ENCODE data around the gene HOXB9. TPM values are rescaled to one million over a fixed set of nuclear protein-coding genes. Genes with fewer than 3 reads are reported as not detected.

Gene HOXB9
- total RNA-seq, 2 experiments from 2014 or later = 0.11 to 0.23 TPM

DNA sequence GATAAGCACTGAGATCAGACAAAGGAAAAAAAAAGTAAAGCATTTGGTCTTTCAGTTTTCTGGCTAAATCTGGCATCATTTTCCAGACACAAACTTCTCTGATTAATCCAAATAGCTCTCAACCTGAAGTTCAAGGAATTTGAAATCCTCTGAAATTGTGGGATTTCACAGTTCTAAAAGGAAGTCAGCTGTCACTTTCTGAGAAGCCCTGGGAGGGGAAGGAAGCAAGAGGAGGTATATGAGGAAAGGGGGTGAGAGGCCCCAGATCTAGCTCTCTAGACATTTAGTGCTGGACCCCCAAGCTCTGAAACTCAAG lies 17.5 kb upstream of the HOXB9 start:
- POLR2A ChIA-PET = no interaction called here
- peaks cover 3% of the 10 kb centered on the region for H3K36me3 Mint-ChIP-seq
- H3K27me3 Mint-ChIP-seq = peaks cover 87% of the 10 kb centered on the region
- H3K4me1 Mint-ChIP-seq = peaks cover 21% of the 10 kb centered on the region
- no peak overlapping the region for H3K4me3 Mint-ChIP-seq
- DNase-seq (no peak), ATAC-seq (ENCODE audit: low read depth) (no peak)
- no peaks in the 10 kb centered on the region for H3K9me3 Mint-ChIP-seq
- H3K27ac Mint-ChIP-seq = no peak overlapping the region

- ATAC-seq (ENCODE audit: low read depth) = no peak
- POLR2A ChIA-PET = no interaction called here
- Mint-ChIP-seq H3K27ac (no peak overlapping the region), H3K27me3 (peaks cover 87% of the 10 kb centered on the region), H3K36me3 (peaks cover 3% of the 10 kb centered on the region), H3K4me3 (no peak overlapping the region), H3K9me3 (no peaks in the 10 kb centered on the region), H3K4me1 (peaks cover 21% of the 10 kb centered on the region)
- no peak for DNase-seq
Measured at GRCh38 chr17:48642843-48643696, 16.9 kb upstream of the HOXB9 start.

DNA sequence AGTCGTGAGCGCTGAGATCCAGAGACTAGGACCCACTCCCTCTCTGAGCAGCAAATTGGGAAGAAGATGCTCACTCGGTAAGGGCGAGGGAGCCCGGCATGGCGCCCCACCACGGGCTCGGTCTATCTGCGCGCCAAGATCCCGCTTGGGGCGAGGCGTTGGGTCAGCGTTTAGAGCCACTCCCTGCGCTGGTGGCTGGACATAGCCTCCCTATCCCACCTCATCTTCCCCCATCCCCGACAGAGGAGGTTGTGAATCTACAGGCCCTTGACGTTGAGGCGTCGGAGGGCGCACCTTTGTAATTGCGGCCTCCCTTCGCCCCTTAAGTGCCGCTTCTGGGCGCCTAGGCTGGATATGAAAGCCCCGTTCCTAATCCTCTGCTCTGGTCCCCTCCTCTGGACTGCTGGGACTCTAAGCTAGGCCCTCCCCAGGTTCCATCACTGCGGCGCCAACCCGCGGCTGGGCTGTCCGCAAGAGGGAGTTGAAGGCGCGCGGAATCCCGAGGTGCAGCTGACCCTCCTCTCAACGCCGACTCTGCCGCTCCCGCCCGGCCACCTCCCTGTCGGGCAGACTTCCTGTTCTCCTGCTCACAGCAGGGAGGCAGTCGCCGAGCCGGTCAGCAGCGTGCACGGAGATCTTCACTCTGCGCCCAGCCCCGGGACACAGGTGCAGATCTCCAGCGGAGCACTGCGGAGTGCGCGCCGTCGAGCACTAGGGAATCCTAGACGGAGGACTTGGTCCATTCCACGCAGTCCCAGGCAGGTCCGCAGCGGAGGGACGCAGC lies 16.1 kb upstream of the HOXB9 start:
- H3K4me1 Mint-ChIP-seq = peaks cover 18% of the 10 kb centered on the region
- peaks cover 89% of the 10 kb centered on the region for H3K27me3 Mint-ChIP-seq
- peaks cover 3% of the 10 kb centered on the region for H3K36me3 Mint-ChIP-seq
- no peaks in the 10 kb centered on the region for H3K9me3 Mint-ChIP-seq
- ATAC-seq (ENCODE audit: low read depth) (no peak), DNase-seq (no peak)
- peak overlapping the region; percentile 26 for H3K4me3 Mint-ChIP-seq
- POLR2A ChIA-PET = no interaction called here
- H3K27ac Mint-ChIP-seq = no peak overlapping the region

- POLR2A ChIA-PET = no interaction called here
- Mint-ChIP-seq H3K9me3 (no peaks in the 10 kb centered on the region), H3K27ac (peak overlapping the region; percentile 19), H3K36me3 (peaks cover 3% of the 10 kb centered on the region), H3K4me3 (no peak overlapping the region), H3K4me1 (peaks cover 19% of the 10 kb centered on the region), H3K27me3 (peaks cover 95% of the 10 kb centered on the region)
- no peak for DNase-seq
- ATAC-seq (ENCODE audit: low read depth) = no peak
Measured at GRCh38 chr17:48641541-48642058, 15.4 kb upstream of the HOXB9 start.

DNA sequence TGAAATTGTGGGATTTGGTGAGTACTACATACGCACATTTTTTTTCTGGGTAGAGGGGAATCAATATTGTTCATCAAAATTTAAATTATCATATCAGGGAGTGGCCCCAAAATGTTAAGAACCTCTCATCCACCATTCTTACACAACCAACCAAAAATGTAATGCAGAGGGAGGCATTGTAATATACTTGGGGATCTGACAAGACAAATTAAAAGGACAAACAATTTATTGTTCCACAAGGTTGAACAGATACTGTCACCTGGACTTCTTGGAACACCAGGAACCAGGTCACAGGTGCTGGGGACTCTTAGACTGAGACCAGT lies 14.7 kb upstream of the HOXB9 start:
- POLR2A ChIA-PET = no interaction called here
- Mint-ChIP-seq H3K27me3 (peaks cover 96% of the 10 kb centered on the region), H3K4me3 (no peak overlapping the region), H3K4me1 (peaks cover 18% of the 10 kb centered on the region), H3K9me3 (no peaks in the 10 kb centered on the region), H3K36me3 (peaks cover 3% of the 10 kb centered on the region), H3K27ac (no peak overlapping the region)
- DNase-seq = no peak
- no peak for ATAC-seq (ENCODE audit: low read depth)

GRCh38 chr17:48639982-48640857 lies 14.1 kb upstream of the HOXB9 start:
- no peak for ATAC-seq (ENCODE audit: low read depth)
- DNase-seq = no peak
- no peak overlapping the region for H3K4me3 Mint-ChIP-seq
- peaks cover 96% of the 10 kb centered on the region for H3K27me3 Mint-ChIP-seq
- no peaks in the 10 kb centered on the region for H3K9me3 Mint-ChIP-seq
- peaks cover 3% of the 10 kb centered on the region for H3K36me3 Mint-ChIP-seq
- H3K27ac Mint-ChIP-seq = no peak overlapping the region
- peaks cover 16% of the 10 kb centered on the region for H3K4me1 Mint-ChIP-seq
- POLR2A ChIA-PET = interaction anchor here (0.5 kb wide), 1 partner anchor 138 kb away, joined by 3 read pairs; no protein-coding TSS in a partner anchor

- peaks cover 3% of the 10 kb centered on the region for H3K36me3 Mint-ChIP-seq
- no peak overlapping the region for H3K27ac Mint-ChIP-seq
- DNase-seq (no peak), ATAC-seq (ENCODE audit: low read depth) (no peak)
- H3K4me1 Mint-ChIP-seq = peaks cover 18% of the 10 kb centered on the region
- H3K4me3 Mint-ChIP-seq = no peak overlapping the region
- POLR2A ChIA-PET = no interaction called here
- H3K9me3 Mint-ChIP-seq = no peaks in the 10 kb centered on the region
- peaks cover 96% of the 10 kb centered on the region for H3K27me3 Mint-ChIP-seq
Measured at GRCh38 chr17:48639136-48639535, 13.0 kb upstream of the HOXB9 start.

GRCh38 chr17:48637323-48638260 lies 11.4 kb upstream of the HOXB9 start:
- Mint-ChIP-seq H3K27ac (no peak overlapping the region), H3K9me3 (no peaks in the 10 kb centered on the region), H3K36me3 (peaks cover 3% of the 10 kb centered on the region), H3K4me3 (no peak overlapping the region), H3K27me3 (peaks cover 94% of the 10 kb centered on the region), H3K4me1 (peaks cover 17% of the 10 kb centered on the region)
- DNase-seq (no peak), ATAC-seq (ENCODE audit: low read depth) (no peak)
- POLR2A ChIA-PET = no interaction called here

DNA sequence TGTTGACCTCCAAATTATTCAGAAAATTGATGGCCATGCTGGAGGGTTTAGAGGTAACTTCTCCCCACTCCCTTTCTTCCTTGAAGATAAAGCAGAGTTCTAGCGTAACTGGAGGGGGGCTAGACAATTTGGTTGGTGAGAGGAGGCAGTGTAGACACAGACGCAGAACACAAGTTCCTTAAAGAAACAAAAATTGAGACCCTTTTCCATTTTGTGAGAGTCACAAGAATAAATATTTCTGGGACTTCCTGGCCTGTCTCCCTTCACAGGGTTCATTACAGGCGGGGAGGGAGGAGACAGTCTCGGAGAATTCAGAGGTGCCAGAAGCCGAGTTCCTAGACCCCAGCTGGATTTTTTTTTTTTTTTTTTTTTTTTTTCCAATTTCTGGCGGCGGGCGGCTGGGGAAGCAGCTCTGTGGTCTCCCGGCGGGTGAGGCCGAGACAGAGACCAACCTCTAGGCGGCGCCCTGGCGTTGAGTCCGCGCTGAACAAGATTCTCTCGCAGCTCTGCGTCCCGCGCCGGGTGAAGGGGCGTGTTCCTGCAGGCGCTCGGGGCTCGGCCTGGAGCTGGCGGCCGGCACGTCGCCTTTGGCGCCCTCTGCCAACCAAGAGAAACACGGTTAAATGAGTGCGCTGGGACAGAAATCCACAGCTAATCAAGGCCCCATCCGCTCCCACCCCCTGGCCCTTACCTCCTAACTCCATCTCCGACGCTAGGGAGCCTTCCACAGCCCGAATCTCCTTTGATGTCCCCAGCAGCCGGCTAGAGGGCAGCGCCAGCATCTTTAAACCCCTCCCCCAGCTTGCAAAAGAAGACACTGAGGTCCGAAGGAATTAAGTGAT lies 10.2 kb upstream of the HOXB9 start:
- Mint-ChIP-seq H3K4me3 (peak overlapping the region; percentile 51), H3K27me3 (peaks cover 91% of the 10 kb centered on the region), H3K36me3 (peaks cover under 1% of the 10 kb centered on the region), H3K9me3 (no peaks in the 10 kb centered on the region), H3K4me1 (peaks cover 11% of the 10 kb centered on the region), H3K27ac (no peak overlapping the region)
- DNase-seq (peak; percentile 83), ATAC-seq (ENCODE audit: low read depth) (peak; percentile 85)
- POLR2A ChIA-PET = interaction anchor here (0.7 to 1.1 kb wide), 3 partner anchors 11 to 668 kb away, joined by 3 to 6 read pairs (median 4); partner anchors contain the start of gene HOXB9

DNA sequence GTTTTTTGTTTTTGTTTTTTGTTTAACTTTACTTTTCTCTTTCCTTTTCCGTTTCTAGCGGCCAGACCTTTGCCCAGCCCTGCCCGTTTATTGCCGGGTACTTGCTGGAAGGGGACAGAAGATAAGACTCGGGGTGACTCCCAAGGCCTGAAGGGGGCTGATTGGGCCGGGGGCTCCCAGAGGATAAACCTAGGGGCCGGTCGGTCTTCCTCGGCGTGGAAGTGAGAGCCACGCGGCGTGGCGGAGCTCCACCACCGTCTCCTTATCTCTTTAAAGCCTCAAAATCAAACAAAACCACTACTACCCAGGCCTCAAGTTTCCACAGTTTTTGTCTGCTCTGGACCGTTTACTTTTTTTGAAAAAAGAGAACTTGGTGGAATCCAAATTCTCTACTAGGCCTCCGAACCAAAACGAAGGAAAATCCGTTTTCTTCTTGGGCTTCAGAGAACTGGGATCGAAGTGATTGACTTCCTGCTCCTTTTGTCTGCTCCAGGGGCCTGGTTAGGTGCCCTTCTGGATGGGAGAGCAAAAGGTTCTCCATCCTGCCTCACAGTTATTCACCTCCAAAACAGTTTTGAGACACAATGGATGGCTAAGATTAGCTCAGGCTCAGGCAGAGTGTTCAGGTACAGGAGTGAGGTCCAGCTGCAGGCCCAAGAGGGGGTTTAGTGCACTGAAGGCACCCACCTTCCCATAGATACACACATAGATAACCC lies 8.5 kb upstream of the HOXB9 start:
- no peak overlapping the region for H3K27ac Mint-ChIP-seq
- no peaks in the 10 kb centered on the region for H3K36me3 Mint-ChIP-seq
- peaks cover 9% of the 10 kb centered on the region for H3K4me1 Mint-ChIP-seq
- ATAC-seq (ENCODE audit: low read depth) (no peak), DNase-seq (no peak)
- H3K9me3 Mint-ChIP-seq = no peaks in the 10 kb centered on the region
- POLR2A ChIA-PET = no interaction called here
- H3K27me3 Mint-ChIP-seq = peaks cover 95% of the 10 kb centered on the region
- H3K4me3 Mint-ChIP-seq = peak overlapping the region; percentile 48

GRCh38 chr17:48633266-48633677 lies 7.1 kb upstream of the HOXB9 start:
- ATAC-seq (ENCODE audit: low read depth) (no peak), DNase-seq (peak; percentile 26)
- Mint-ChIP-seq H3K36me3 (no peaks in the 10 kb centered on the region), H3K4me3 (no peak overlapping the region), H3K9me3 (no peaks in the 10 kb centered on the region), H3K27me3 (peaks cover 95% of the 10 kb centered on the region), H3K27ac (no peak overlapping the region), H3K4me1 (peaks cover 12% of the 10 kb centered on the region)
- POLR2A ChIA-PET = no interaction called here
